Caki2 (cell line): ENCODE measurements around the gene ATP11A. TPM values are rescaled to one million over a fixed set of nuclear protein-coding genes. Genes with fewer than 3 reads are reported as not detected.
"Not testable (repeated sequence)": the region's sequence is repeated elsewhere in the genome, so short reads cannot be mapped to it uniquely, and the experiment has no call there.

Source experiments
- DNase-seq: peaks from one replicate; pipeline ENCODE4 v3.0.0-alpha.2; 2015; ENCODE audit warnings: low read depth
- in situ Hi-C: cut with HindIII; loops from 2 replicates; pipeline ENCODE4 v1.10.0; 2016; ENCODE audit warnings: low sequenced_read_pairs, low pct_unique_long_range_greater_than_20kb, mixed read lengths
- total RNA-seq: library from RNA; depleted of rRNA; stranded (reverse); fragments of >200 nt; shearing (Covaris generic); gene quantifications from 2 replicates; pipeline ENCODE4 v1.2.3, GENCODE V29; 2014; ENCODE audit warnings: low replicate concordance

Gene ATP11A
- total RNA-seq, 1 experiment from 2014 or later, result 3.5 TPM

DNA sequence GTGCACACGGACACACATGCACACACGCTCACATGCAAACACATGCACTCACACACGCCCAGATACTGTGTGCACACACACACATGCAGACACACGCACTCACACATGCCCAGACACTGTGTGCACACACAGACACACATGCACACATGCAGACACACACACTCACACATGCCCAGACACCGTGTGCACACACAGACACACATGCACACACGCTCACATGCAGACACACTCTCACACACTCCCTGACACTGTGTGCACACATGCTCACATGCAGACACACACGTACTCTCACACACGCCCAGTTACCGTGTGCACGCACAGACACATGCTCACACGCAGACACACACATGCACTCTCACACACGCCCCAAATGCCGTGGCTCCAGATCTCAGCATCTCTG, 142.0 kb downstream of the ATP11A start:
- no peak for DNase-seq
- in situ Hi-C loops, result no loop called here

- in situ Hi-C loops, result no loop called here
These were observed 143.0 kb downstream of the ATP11A start for GRCh38 chr13:112832811-112833210.

DNA sequence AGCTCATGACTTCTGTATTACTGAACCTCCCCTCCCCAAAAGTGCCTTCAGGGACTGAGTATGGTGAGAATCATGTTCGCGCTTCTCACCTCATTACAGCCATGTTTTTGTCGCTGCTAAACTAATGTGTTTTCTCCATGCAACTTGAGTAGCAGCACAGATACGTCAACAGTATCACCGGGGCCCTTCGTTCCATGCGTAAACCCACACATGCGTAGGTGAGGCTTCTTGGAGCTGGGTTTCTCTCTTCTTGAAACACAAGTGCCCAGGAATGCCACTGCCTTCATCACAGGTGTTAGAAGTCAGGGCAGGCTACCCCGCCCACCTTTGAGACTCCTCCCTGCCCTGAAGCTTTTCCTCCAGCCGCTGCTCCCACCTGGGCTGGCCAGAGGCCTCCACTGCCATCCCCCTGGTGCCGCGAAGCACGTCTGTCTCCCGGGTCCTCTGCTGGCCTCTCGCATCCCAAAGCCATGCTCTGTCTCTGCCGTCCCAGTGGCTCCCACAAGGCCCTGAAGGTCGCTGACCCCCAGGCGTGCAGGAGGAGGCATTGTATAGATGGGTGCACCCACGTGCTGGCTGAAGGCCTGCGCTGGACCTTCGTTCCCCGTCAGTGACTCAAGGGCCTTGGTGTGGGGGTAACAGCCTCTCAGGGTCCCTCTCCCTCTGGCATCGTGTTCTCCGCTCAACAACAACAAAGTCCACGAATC, 143.9 kb downstream of the ATP11A start:
- no peak for DNase-seq
- in situ Hi-C loops, result no loop called here

More at GRCh38 chr13:112832811-112833210, 143.0 kb downstream of the ATP11A start:
- no peak for DNase-seq

GRCh38 chr13:112835344-112835743, 145.5 kb downstream of the ATP11A start:
- DNase-seq, result no peak
- in situ Hi-C loops, result no loop called here

DNA sequence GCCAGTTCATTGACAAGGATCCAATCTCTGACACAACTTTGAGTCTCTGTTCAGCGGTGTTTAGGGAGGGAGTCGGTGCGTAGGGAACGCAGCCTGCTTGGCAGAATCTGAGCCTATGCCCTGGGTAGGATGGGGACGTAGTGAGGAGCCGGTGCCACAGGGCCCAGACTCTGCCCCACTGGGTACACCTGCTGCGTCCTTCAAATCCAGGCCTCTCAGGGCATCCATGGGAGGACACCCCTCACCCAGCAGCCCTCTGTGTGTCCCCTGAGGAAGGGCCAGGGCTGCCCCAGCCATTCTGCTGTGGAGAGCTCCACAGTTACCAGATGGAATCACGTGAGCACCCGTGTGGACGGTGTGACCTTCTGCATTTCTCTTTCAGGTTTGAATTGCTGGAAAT, 146.0 kb downstream of the ATP11A start:
- in situ Hi-C loops, result no loop called here
- DNase-seq, result no peak

- DNase-seq, result no peak
- in situ Hi-C loops, result no loop called here
These were observed 147.1 kb downstream of the ATP11A start for GRCh38 chr13:112836940-112837339.

DNA sequence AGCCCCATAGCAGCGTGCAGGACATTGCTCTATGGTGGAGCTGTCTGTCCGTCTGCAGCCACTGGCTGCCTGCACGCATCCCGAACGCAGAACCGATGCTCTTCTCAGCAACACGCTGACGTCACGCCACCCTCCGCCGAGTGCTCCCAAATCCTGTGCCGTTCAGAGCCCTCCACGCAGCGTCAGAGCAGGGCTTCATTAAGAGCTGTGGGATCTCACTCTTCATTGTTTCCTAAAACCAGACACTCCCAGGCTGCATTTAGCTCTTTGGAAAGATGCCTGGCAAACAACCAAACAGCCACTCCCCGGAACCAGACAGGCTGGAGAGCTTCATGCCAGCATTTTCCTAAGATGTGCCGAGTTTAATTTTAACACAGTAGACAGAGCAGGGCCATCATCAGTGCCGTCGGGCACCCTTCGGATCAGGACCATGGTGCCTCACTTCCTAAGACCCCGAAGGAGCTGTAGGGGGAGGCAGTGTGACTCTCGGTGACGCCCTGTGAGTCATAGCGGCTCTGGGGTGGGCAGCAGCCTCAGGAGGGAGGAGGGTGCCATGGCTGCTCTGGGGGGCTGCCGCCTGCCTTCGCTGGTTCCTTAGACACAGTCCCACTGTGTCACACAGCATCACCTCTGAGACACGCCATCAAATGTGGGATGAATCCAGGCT, 147.7 kb downstream of the ATP11A start:
- in situ Hi-C loops, result no loop called here
- DNase-seq, result no peak

DNA sequence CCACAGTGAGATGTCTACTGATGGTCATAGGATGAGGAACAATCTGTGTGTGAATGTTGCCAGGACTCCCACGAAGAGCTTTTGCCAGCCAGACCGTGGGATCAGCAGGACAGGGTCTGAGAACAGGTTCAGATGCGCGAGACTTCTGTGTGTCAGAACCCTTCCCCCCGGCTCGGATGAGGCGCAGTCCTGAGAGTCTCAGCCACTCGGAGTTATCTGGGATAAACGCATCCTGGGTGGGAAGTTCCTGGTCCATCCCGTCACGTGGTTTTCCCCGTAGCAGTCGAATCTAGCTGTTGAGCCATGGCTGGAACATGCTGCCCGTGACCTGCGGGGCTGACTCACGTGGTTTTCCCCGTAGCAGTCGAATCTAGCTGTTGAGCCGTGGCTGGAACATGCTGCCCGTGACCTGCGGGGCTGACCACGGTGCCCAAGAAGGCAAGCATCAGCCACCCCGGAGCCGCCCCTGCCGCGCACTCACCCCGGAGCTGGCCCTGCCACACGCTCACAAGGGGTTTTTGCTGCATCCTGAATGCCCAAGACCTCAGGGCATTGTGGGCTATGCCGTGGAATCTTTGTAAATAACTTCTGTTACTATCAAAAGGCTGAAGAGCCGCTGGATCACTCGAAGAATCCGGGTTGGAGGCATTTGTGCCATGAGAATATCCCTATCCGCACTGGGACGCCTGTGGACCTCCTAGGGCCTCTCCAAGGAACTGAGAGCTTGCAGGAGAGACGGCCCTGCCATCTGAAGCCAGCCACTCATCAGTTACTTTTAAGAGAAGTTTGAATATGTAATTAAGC, 148.4 kb downstream of the ATP11A start:
- in situ Hi-C loops, result no loop called here
- no peak for DNase-seq

GRCh38 chr13:112838842-112839117, 148.9 kb downstream of the ATP11A start:
- in situ Hi-C loops, result no loop called here
- no peak for DNase-seq

GRCh38 chr13:112839356-112840105, 149.7 kb downstream of the ATP11A start:
- in situ Hi-C loops, result no loop called here
- no peak for DNase-seq

GRCh38 chr13:112840472-112841302, 150.8 kb downstream of the ATP11A start:
- DNase-seq, result no peak
- in situ Hi-C loops, result no loop called here

- DNase-seq, in situ Hi-C loops: not testable (repeated sequence)
These were observed 151.6 kb downstream of the ATP11A start for GRCh38 chr13:112841303-112842015.

DNA sequence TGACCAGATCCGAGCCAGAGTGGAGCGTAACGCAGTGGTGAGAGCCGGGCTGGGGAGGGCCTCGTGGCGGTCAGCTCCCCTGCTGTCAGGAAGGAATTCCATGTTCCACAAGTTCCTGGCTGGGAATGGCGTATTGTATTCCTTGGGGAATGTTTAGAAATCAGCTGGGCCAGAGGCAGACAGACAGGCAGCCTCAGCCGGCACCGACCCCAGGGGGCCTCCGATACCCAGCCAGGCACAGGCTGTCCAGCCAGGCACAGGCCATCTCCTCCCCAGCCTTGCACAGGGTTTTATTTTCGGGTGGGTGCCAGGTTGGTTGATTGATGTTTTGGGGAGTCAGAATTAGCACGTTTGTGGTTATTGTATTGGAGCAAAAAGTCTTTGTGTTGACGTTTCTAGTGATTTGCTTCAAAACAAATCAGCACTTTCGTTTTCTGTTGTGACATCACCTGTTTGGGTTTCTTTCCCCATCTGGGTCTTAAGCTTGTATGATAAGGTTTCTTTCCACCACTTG, 152.6 kb downstream of the ATP11A start:
- no peak for DNase-seq
- in situ Hi-C loops, result no loop called here

DNA sequence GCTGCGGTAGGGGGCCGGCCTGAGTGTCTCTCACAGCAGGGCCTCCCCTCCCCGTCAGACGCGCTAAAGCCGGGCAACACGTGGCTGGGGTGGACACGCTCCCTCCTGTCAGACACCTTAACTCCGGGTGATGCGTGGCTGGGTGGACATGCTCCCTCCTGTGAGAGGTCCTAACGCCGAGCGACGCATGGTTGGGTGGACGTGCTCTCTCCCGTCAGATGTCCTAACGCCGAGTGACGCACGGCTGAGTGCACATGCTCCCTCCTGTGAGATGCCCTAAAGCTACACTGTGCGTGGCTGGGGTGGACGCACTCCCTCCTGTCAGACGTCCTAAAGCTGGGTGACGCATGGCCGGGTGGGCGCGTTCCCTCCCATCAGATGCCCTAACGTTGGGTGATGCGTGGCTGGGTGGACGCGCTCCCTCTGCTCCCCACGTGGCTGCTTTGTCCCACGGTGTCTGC, 153.1 kb downstream of the ATP11A start:
- DNase-seq, result no peak
- in situ Hi-C loops, result no loop called here

GRCh38 chr13:112843392-112844111, 153.7 kb downstream of the ATP11A start:
- in situ Hi-C loops, result no loop called here

DNA sequence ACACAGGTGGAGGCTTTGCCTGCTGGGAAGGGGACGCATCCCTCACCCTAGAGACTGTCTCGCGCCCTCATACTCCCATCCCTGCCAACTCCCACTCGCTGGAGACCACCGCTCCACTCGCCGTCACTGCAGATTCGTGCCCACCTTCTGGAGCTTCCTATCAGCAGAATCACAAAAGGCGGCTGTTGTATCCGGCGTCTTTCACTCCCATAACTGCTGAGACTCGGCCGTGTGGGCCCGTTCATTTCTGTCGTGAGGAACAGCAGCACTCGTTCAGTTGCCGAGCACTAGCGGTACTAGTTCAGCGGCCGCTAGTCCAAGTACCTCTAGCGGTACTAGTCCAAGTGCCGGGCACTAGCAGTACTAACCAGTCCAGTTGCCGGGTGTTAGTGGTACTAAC, 154.6 kb downstream of the ATP11A start:
- in situ Hi-C loops, result no loop called here
- DNase-seq, result no peak

More at GRCh38 chr13:112843392-112844111, 153.7 kb downstream of the ATP11A start:
- no peak for DNase-seq
